ENCODE measurements around the gene CRTC1.
"Not testable (repeated sequence)": the region's sequence is repeated elsewhere in the genome, so short reads cannot be mapped to it uniquely, and the experiment has no call there.

Gene CRTC1

DNA sequence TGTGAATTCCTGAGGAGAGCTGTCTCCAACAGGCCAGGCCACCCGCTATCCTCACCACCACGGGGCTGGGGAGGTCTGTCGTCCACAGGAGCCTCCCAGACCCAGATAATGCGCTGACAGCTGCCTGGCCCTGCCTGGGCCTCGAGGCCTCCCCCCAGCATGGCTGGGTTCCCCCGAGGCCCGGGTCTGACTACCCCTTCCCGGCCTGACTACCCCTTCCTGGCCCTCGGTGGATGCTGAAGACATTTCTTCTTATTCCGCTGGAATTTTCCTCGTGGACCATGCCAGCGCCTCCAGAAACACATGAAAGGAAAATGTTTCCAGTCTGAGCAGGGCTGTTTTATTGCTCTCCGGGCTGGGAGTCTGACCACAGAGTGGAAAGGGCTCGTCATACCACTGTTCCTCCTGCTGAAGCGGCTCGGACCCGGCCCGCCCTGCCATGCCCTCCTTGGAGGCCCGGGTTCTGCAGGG is 124.4 kb downstream of the CRTC1 start:
- Histone ChIP-seq H3K4me3 (ENCODE audit: low read depth, low read length) (no peak overlapping the region), H3K79me2 (no peaks in the 10 kb centered on the region), H3K4me2 (ENCODE audit: low read length) (no peak overlapping the region), H2AFZ (no peak overlapping the region), H3K4me1 (no peaks in the 10 kb centered on the region), H3K9me3 (ENCODE audit: control insufficient read depth, low read length) (no peaks in the 10 kb centered on the region), H3K27ac (no peak overlapping the region), H3K36me3 (ENCODE audit: control insufficient read depth, insufficient read depth, low read length) (no peaks in the 10 kb centered on the region), H3K27me3 (ENCODE audit: control insufficient read depth, insufficient read depth, low read length) (no peaks in the 10 kb centered on the region), H3K9ac (no peak overlapping the region)
- TF ChIP-seq, protein P1, sequence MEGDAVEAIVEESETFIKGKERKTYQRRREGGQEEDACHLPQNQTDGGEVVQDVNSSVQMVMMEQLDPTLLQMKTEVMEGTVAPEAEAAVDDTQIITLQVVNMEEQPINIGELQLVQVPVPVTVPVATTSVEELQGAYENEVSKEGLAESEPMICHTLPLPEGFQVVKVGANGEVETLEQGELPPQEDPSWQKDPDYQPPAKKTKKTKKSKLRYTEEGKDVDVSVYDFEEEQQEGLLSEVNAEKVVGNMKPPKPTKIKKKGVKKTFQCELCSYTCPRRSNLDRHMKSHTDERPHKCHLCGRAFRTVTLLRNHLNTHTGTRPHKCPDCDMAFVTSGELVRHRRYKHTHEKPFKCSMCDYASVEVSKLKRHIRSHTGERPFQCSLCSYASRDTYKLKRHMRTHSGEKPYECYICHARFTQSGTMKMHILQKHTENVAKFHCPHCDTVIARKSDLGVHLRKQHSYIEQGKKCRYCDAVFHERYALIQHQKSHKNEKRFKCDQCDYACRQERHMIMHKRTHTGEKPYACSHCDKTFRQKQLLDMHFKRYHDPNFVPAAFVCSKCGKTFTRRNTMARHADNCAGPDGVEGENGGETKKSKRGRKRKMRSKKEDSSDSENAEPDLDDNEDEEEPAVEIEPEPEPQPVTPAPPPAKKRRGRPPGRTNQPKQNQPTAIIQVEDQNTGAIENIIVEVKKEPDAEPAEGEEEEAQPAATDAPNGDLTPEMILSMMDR (IDR thresholded peaks at IDR 0.05) = no peak

DNA sequence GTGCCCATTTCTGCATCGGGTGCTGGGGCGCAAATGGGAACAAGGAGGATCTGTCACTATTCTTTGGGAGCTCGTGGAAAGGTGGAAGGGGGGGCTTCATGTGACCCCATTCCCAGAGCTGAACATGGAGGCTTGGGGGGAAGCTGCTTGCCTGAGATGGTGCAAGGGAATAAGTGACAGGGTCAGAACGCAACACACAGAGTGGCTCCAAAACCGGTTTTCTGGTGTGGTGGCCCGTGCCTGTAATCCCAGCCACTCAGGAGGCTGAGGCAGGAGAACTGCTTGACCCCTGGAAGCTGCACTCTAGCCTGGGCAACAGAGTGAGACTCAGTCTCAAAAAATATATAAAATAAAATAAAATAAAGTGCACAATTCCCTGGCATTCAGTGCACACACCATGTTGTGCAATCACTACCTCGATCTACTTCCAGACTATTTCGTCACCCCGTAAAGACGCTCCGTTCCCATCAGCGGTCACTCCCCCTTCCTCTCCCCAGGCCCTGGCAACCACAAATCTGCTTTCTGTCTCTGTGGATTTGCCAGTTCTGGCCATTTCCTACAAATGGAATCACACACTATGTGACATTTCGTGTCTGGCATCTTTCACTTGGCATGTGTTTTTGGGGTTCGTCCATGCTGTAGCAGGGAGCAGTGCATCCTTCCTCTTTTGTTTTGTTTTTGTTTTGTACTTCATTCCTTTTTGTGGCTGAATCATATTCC is 125.8 kb downstream of the CRTC1 start:
- Histone ChIP-seq H3K27ac (no peak overlapping the region), H3K36me3 (ENCODE audit: control insufficient read depth, insufficient read depth, low read length) (no peaks in the 10 kb centered on the region), H3K4me1 (no peaks in the 10 kb centered on the region), H2AFZ (no peak overlapping the region), H3K27me3 (ENCODE audit: control insufficient read depth, insufficient read depth, low read length) (no peaks in the 10 kb centered on the region), H3K4me2 (ENCODE audit: low read length) (no peak overlapping the region), H3K9ac (no peak overlapping the region), H3K4me3 (ENCODE audit: low read depth, low read length) (no peak overlapping the region), H3K79me2 (no peaks in the 10 kb centered on the region), H3K9me3 (ENCODE audit: control insufficient read depth, low read length) (no peaks in the 10 kb centered on the region)
- TF ChIP-seq, protein P1 (IDR thresholded peaks at IDR 0.05) = no peak

DNA sequence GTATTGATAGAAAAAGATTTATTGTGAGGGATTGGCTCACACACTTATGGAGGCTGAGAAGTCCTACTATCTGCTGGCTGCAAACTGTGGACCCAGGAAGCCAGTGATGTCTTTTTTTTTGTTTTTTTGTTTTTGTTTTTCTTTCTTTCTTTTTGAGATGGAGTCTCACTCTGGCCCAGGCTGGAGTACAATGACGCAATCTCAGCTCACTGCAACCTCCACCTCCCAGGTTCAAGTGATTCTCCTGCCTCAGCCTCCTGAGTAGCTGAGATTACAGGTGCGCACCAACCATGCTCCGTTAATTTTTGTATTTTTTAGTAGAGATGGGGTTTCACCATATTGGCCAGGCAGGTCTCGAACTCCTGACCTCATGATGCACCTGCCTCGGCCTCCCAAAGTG is 128.2 kb downstream of the CRTC1 start:
- H3K79me2 ChIP-seq; H3K4me2 ChIP-seq (ENCODE audit: low read length); H3K9me3 ChIP-seq (ENCODE audit: control insufficient read depth, low read length); H3K27ac ChIP-seq; H3K4me3 ChIP-seq (ENCODE audit: low read depth, low read length); H2AFZ ChIP-seq; H3K4me1 ChIP-seq; H3K27me3 ChIP-seq (ENCODE audit: control insufficient read depth, insufficient read depth, low read length); H3K36me3 ChIP-seq (ENCODE audit: control insufficient read depth, insufficient read depth, low read length); H3K9ac ChIP-seq: not testable (repeated sequence)

DNA sequence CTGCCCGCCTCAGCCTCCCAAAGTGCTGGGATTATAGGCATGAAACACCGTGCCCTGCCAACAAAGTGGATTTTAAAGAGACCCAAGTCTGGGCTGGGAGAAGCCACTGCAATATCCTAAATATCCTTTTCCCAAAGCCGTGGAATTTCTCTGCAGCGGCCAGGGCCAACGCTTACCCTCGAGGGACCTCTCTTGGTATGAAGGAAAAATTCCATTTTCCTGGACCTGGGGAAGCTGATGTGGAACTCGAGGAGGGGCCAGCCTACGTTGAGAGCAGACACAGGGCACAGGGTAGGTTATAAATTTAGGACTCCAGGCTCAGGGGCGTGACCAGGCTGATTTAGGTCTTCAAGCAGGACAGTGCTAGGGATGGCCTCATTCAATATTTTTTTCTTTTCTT is 130.6 kb downstream of the CRTC1 start:
- no peak overlapping the region for H3K27ac ChIP-seq
- TF ChIP-seq, protein P1 (IDR thresholded peaks at IDR 0.05) = no peak

DNA sequence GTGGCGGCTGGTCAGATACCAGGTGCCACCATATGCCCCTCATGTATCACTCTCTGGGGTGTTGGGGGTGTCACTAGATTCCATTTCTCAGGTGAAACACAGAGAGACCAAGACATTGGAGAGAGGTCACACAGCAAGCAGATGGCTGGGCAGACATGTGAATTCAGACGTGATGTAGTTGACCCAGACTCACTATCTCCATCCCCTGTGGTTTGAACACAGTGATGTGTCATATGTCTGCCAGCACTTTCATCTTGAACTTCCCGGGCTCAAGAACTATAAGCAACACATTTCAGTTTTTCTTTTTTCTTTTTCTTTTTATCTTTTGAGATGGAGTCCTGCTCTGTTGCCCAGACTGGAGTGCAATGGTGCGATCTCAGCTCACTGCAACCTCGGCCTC is 132.2 kb downstream of the CRTC1 start:
- Histone ChIP-seq H3K4me3 (ENCODE audit: low read depth, low read length) (no peak overlapping the region), H2AFZ (no peak overlapping the region), H3K9ac (no peak overlapping the region), H3K4me2 (ENCODE audit: low read length) (no peak overlapping the region), H3K36me3 (ENCODE audit: control insufficient read depth, insufficient read depth, low read length) (no peaks in the 10 kb centered on the region), H3K79me2 (no peaks in the 10 kb centered on the region), H3K27me3 (ENCODE audit: control insufficient read depth, insufficient read depth, low read length) (no peaks in the 10 kb centered on the region), H3K4me1 (no peaks in the 10 kb centered on the region), H3K27ac (no peak overlapping the region), H3K9me3 (ENCODE audit: control insufficient read depth, low read length) (no peaks in the 10 kb centered on the region)
- TF ChIP-seq, protein P1 (IDR thresholded peaks at IDR 0.05) = no peak

More for the DNA sequence above, 130.6 kb downstream of the CRTC1 start:
- Histone ChIP-seq H3K27me3 (ENCODE audit: control insufficient read depth, insufficient read depth, low read length) (no peaks in the 10 kb centered on the region), H2AFZ (no peak overlapping the region), H3K9ac (no peak overlapping the region), H3K4me1 (no peaks in the 10 kb centered on the region), H3K9me3 (ENCODE audit: control insufficient read depth, low read length) (no peaks in the 10 kb centered on the region), H3K4me3 (ENCODE audit: low read depth, low read length) (no peak overlapping the region), H3K4me2 (ENCODE audit: low read length) (no peak overlapping the region), H3K79me2 (no peaks in the 10 kb centered on the region), H3K36me3 (ENCODE audit: control insufficient read depth, insufficient read depth, low read length) (no peaks in the 10 kb centered on the region)

DNA sequence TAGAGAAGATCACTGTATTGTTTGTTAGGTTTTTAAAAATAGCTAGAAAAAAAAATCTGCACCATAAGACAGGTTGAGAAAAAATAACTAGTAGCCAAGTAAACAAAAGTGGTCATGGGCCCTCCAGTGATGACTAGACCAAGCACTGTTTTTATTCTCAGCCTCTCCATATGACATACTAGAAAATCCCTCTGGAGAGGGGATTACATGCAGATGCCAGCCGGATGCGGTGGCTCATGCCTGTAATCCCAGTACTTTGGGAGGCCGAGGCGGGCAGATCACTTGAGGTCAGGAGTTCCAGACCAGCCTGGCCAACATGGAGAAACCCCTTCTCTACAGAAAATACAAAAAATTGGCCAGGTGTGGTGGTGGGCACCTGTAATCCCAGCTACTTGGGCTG is 133.2 kb downstream of the CRTC1 start:
- not testable (repeated sequence) for H3K9ac ChIP-seq

More for the DNA sequence above, 133.2 kb downstream of the CRTC1 start:
- H3K4me2 ChIP-seq (ENCODE audit: low read length); H3K4me1 ChIP-seq; H3K79me2 ChIP-seq; H3K27ac ChIP-seq; H3K9me3 ChIP-seq (ENCODE audit: control insufficient read depth, low read length); H2AFZ ChIP-seq; H3K27me3 ChIP-seq (ENCODE audit: control insufficient read depth, insufficient read depth, low read length); H3K36me3 ChIP-seq (ENCODE audit: control insufficient read depth, insufficient read depth, low read length); H3K4me3 ChIP-seq (ENCODE audit: low read depth, low read length): not testable (repeated sequence)
